HepG2 (cell line): ENCODE results near the gene ALB. TPM values are rescaled to one million over a fixed set of nuclear protein-coding genes. Genes with fewer than 3 reads are reported as not detected.

Source experiments
- ATAC-seq: fragments of 200-7000 bp; cut with Tn5 transposase; 3 replicates; pipeline ENCODE4 v1.9.1; 2020; ENCODE audit warnings: mild to moderate bottlenecking, moderate library complexity
- BruUV-seq: library from RNA; stranded (reverse); fragments of 400-500 nt; replicated peaks from 2 replicates; lab custom pipeline; 2021; lab: Mats Ljungman, UMichigan
- CTCF ChIA-PET: fragments of 300-600 bp; formaldehyde crosslinking; extraction: SDS; loops from one replicate; lab custom pipeline; 2021; ENCODE audit warnings: low total read pairs, inconsistent platforms, low intra/inter-chr PET ratio; lab: Yijun Ruan, JAX
- POLR2A ChIA-PET: fragments of 350-600 bp; sonication (Branson Sonifier 250); formaldehyde crosslinking; loops from one replicate; lab custom pipeline; 2020; ENCODE audit warnings: antibody characterized with exemption, inconsistent platforms; lab: Yijun Ruan, JAX
- DNase-seq: peaks from one replicate; pipeline ENCODE4 v3.0.0-alpha.2; 2015; ENCODE audit warnings: low spot score
- FAIRE-seq: peaks from 3 replicates; lab custom pipeline; 2011; peaks lifted over from hg19 to GRCh38; lab: Jason Lieb, UNC
- H2AFZ ChIP-seq: one replicate; pipeline ENCODE4 v1.6.1; 2011; ENCODE audit warnings: low read length, inconsistent platforms
- H3K27ac ChIP-seq: fragments of 300-600 bp; 3 replicates; pipeline ENCODE4 v1.8.0; 2011; ENCODE audit warnings: mixed run types, mild to moderate bottlenecking, mixed read lengths, low read length, inconsistent platforms; ENCODE audit not compliant: insufficient read depth; ENCODE audit errors: extremely low read length
- H3K27me3 ChIP-seq, 2 experiments: fragments of 200-600 bp in 1 of 2; 2 replicates in 1 of 2; 3 replicates in 1 of 2; pipeline versions ENCODE4 v1.6.0 to v1.8.0; 2011; ENCODE audit warnings: low read length in 2 of 2, mild to moderate bottlenecking in 2 of 2, moderate library complexity in 2 of 2, inconsistent platforms in 1 of 2; ENCODE audit not compliant: insufficient read depth in 2 of 2, control insufficient read depth in 1 of 2
- H3K36me3 ChIP-seq, 2 experiments: fragments of 200-600 bp in 1 of 2; replicated peaks in 1 of 2; 2 replicates in 1 of 2; 3 replicates in 1 of 2; pipeline versions ENCODE4 v1.5.1 to v1.8.0; 2011; ENCODE audit warnings: low read length in 2 of 2, inconsistent platforms in 1 of 2; ENCODE audit not compliant: insufficient read depth in 2 of 2, control insufficient read depth in 1 of 2
- H3K4me1 ChIP-seq: 2 replicates; pipeline ENCODE4 v1.5.1; 2012; ENCODE audit warnings: low read length, inconsistent platforms; ENCODE audit not compliant: insufficient read depth
- H3K4me2 ChIP-seq: 2 replicates; pipeline ENCODE4 v1.6.0; 2011; ENCODE audit warnings: low read depth, low read length, inconsistent platforms
- H3K4me3 ChIP-seq, 3 experiments: fragments of 200-600 bp in 1 of 3; sonication (generic), shearing (Covaris generic) in 1 of 3; replicated peaks in 1 of 3; 2 replicates each; pipeline ENCODE4 v1.5.1; 2011 to 2016; ENCODE audit warnings: low read length in 3 of 3, inconsistent platforms in 2 of 3, low read depth in 2 of 3, mild to moderate bottlenecking in 2 of 3, control low read depth in 1 of 3, mixed read lengths in 1 of 3; ENCODE audit not compliant: insufficient read depth in 1 of 3
- H3K79me2 ChIP-seq: one replicate; pipeline ENCODE4 v1.6.1; 2011; ENCODE audit warnings: low read length, inconsistent platforms; ENCODE audit not compliant: insufficient read depth
- H3K9ac ChIP-seq: 2 replicates; pipeline ENCODE4 v1.6.0; 2011; ENCODE audit warnings: mild to moderate bottlenecking, low read depth, low read length, inconsistent platforms; ENCODE audit not compliant: insufficient read depth
- H3K9me3 ChIP-seq: 2 replicates; pipeline ENCODE4 v1.5.1; 2012; ENCODE audit warnings: mild to moderate bottlenecking, low read length
- H4K20me1 ChIP-seq: 2 replicates; pipeline ENCODE4 v1.6.0; 2011; ENCODE audit warnings: inconsistent platforms, mild to moderate bottlenecking, low read length, moderate library complexity; ENCODE audit not compliant: insufficient read depth
- CREM ChIP-seq, 2 experiments: sonication (generic) in 1 of 2; formaldehyde crosslinking in 1 of 2; IDR thresholded peaks; 2 replicates each; pipeline versions ENCODE4 v1.4.0 to v1.6.1; 2016 to 2020; ENCODE audit warnings: antibody characterized with exemption in 1 of 2, mild to moderate bottlenecking in 1 of 2, missing genetic modification reagents in 1 of 2
- NONO ChIP-seq, 2 experiments: fragments of 450-650 bp in 1 of 2; sonication (generic) in 1 of 2; formaldehyde crosslinking in 1 of 2; IDR thresholded peaks in 1 of 2; conservative IDR thresholded peaks in 1 of 2; 2 replicates each; pipeline versions ENCODE4 v1.6.1 to v1.8.0; 2017 to 2022; ENCODE audit warnings: mild to moderate bottlenecking in 1 of 2, missing genetic modification reagents in 1 of 2, moderate library complexity in 1 of 2
- POLR2A ChIP-seq, 2 experiments: IDR thresholded peaks; 2 replicates each; pipeline ENCODE4 v1.6.1; 2011; ENCODE audit warnings: low read depth in 2 of 2, low read length in 2 of 2, mild to moderate bottlenecking in 1 of 2, moderate library complexity in 1 of 2; ENCODE audit not compliant: insufficient read depth in 1 of 2
- POLR2AphosphoS5 ChIP-seq: IDR thresholded peaks from 2 replicates; pipeline ENCODE4 v1.6.1; 2012; ENCODE audit warnings: low read depth, low read length
- ZKSCAN8 ChIP-seq: IDR thresholded peaks from 2 replicates; pipeline ENCODE4 v1.6.1; 2016; ENCODE audit warnings: borderline replicate concordance, missing genetic modification reagents, missing compliant biosample characterization
- ZMYM2 ChIP-seq: sonication (generic); formaldehyde crosslinking; IDR thresholded peaks from 2 replicates; pipeline ENCODE4 v1.8.0; 2022; ENCODE audit warnings: mild to moderate bottlenecking, missing genetic modification reagents
- ZNF768 ChIP-seq: sonication (generic); formaldehyde crosslinking; IDR thresholded peaks from 2 replicates; pipeline ENCODE4 v1.4.0; 2020; ENCODE audit warnings: missing genetic modification reagents
- ZNF775 ChIP-seq: sonication (generic); formaldehyde crosslinking; IDR thresholded peaks from 2 replicates; pipeline ENCODE4 v1.4.0; 2020; ENCODE audit warnings: missing genetic modification reagents, mild to moderate bottlenecking, moderate library complexity, borderline replicate concordance
- ZNF777 ChIP-seq: sonication (generic); formaldehyde crosslinking; IDR thresholded peaks from 2 replicates; pipeline ENCODE4 v1.4.0; 2020; ENCODE audit warnings: missing genetic modification reagents
- WGBS: methylation state at CpG from one replicate; pipeline ENCODE4 v1.1.6; 2017; ENCODE audit warnings: low lambda C conversion rate; 5-methylcytosine and 5-hydroxymethylcytosine counted together
- in situ Hi-C: cut with HindIII; loops from 2 replicates; pipeline ENCODE4 v1.10.0; 2017; ENCODE audit warnings: low pct_unique_long_range_greater_than_20kb; ENCODE audit not compliant: extremely low pct_ligation_motif_present
- intact Hi-C: fragments of 100-400 bp; cut with micrococcal nuclease; formaldehyde crosslinking; loops from one replicate; pipeline ENCODE4 v1.10.0; 2022; ENCODE audit not compliant: unreplicated experiment
- polyA plus RNA-seq, 8 experiments: library from polyadenylated mRNA; depleted of rRNA in 3 of 8; stranded (reverse) in 7 of 8; unstranded in 1 of 8; fragments of >200 nt; fragmentation: Illumina TruSeq in 4 of 8; extraction: Trizol in 4 of 8; gene quantifications; 2 replicates each; pipeline versions ENCODE4 v1.2.1 to v1.2.3, GENCODE V29; 2011 to 2016; ENCODE audit warnings: low read depth in 4 of 8, missing spikeins in 1 of 8, mixed read lengths in 1 of 8; ENCODE audit not compliant: insufficient read depth in 1 of 8
- total RNA-seq, 5 experiments: library from RNA; depleted of rRNA; stranded (reverse); fragments of >200 nt; fragmentation: Illumina TruSeq; extraction: Trizol; gene quantifications; 2 replicates each; pipeline ENCODE4 v1.2.3, GENCODE V29; 2016; ENCODE audit warnings: low read depth in 1 of 5

The ALB gene
- total and polyA plus RNA-seq, 2 of the 13 experiments (the other 11 are each of a cell fraction or from before 2014, with no cell fraction given) = 22,259 to 22,625 TPM

- peaks cover 31% of the 10 kb centered on the region; the same call in 1 of the 2 replicates for H4K20me1 ChIP-seq
- no peak overlapping the region for H3K4me3 ChIP-seq
- peaks cover 3% of the 10 kb centered on the region for H3K79me2 ChIP-seq
- no peak overlapping the region for H3K9ac ChIP-seq
- peaks cover 79% of the 10 kb centered on the region for H3K4me1 ChIP-seq
- intact Hi-C loops = loop anchor here (5.0 to 10.0 kb wide), 2 partner anchors 40 to 207 kb away; no protein-coding TSS in a partner anchor
- ChIA-PET POLR2A (no interaction called here), CTCF (interaction anchor here (1.2 kb wide), 1 partner anchor 106 kb away, joined by 4 read pairs; no protein-coding TSS in a partner anchor)
- no peaks in the 10 kb centered on the region for H3K9me3 ChIP-seq
- H3K27ac ChIP-seq = peak overlapping the region; percentile 1
- FAIRE-seq (no peak), DNase-seq (no peak), ATAC-seq (no peak)
- H2AFZ ChIP-seq = no peak overlapping the region
- H3K4me2 ChIP-seq = no peak overlapping the region
- in situ Hi-C loops = no loop called here
- WGBS = 88% methylated on average over 4 of the region's 4 CpGs
- TF ChIP-seq ZNF777 = 0 out of 2 replicates have a peak, but pooled peaks have one; percentile 8
- no peak for TF ChIP-seq ZNF768 (CRISPR knock-in tag)
- no peak for TF ChIP-seq ZMYM2 (CRISPR knock-in tag)
- TF ChIP-seq POLR2A (IDR thresholded peaks at IDR 0.05; ENCODE audit: insufficient read depth in 1 of 2, low read depth in 2 of 2, low read length in 2 of 2) = peak in 1 of 2 experiments; percentile 30; a peak in 1 of 4 replicates
- 0 out of 2 replicates have a peak, but pooled peaks have one; percentile 13 for TF ChIP-seq CREM (IDR thresholded peaks at IDR 0.05)
- no peak for TF ChIP-seq CREM (CRISPR knock-in tag; IDR thresholded peaks at IDR 0.05)
- no peak for TF ChIP-seq NONO (IDR thresholded peaks at IDR 0.05)
- TF ChIP-seq NONO (CRISPR knock-in tag; conservative IDR thresholded peaks at IDR 0.05) = 0 out of 2 replicates have a peak, but pooled peaks have one; percentile 16
- no peak for TF ChIP-seq ZNF775 (CRISPR knock-in tag)
- TF ChIP-seq ZKSCAN8 (CRISPR knock-in tag) = peak; percentile 5; the same call in 1 of the 2 replicates
- peak; percentile 75 for TF ChIP-seq POLR2AphosphoS5
- no peaks in the 10 kb centered on the region for H3K27me3 ChIP-seq
- peaks cover 3 to 53% of the 10 kb centered on the region in 2 experiments for H3K36me3 ChIP-seq
- no TSS peak for BruUV-seq
Measured at GRCh38 chr4:73447671-73448070, 43.6 kb downstream of the ALB start.
